Right hindlimb (tissue), 1 donor: Measurements from ENCODE around the gene DPP4.

Experiments used
- DNase-seq: peaks from one replicate; pipeline ENCODE4 v3.0.0-alpha.2; 2018

Gene DPP4

DNA sequence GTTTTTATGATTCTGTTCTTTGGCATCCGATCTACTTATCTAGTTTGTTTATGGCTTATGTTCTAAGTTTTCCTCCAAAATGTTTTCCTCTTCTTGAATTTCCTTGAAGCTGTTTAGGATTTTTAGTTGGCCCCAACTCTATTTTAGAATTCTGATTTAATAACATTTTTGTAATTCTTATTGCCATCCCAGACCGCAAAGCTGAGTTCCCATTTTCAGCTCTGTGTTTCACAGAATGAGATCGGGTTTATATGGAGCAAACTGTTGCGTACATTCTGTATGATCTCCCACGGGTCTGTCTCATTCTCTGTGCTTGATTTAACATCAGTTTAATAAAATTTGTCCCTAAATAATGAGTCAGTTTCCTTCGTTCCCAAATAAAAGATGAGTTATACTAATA, 59.3 kb downstream of the DPP4 start:
- no peak for DNase-seq

- DNase-seq, result no peak
Observed at GRCh38 chr2:162013514-162014475, 60.2 kb downstream of the DPP4 start.

DNA sequence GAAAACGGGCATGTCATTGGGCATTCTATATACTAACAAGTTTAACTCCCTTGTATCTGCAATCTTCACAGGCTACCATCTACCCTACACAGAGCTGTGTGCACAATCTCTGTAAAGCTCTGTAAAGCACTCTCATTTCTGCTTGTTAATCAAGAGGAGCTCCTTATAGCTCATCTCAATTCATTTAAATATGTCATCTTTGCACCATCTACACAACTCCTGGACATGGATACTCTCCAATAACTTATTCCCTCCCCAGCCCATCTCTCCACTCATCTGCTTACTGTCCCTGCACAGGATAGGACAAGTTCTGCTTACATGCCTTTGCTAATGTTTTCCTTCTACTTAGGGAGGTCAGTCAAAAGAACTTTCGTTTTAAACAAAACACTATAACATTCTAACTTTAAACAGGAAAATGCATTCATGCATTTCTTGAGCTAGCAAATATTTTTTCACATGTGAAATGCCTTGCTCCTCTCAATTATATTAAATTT, 61.4 kb downstream of the DPP4 start:
- DNase-seq, result no peak

- DNase-seq, result no peak
Observed at GRCh38 chr2:162011706-162012564, 62.1 kb downstream of the DPP4 start.

- DNase-seq, result no peak
Observed at GRCh38 chr2:162009543-162009942, 64.5 kb downstream of the DPP4 start.

DNA sequence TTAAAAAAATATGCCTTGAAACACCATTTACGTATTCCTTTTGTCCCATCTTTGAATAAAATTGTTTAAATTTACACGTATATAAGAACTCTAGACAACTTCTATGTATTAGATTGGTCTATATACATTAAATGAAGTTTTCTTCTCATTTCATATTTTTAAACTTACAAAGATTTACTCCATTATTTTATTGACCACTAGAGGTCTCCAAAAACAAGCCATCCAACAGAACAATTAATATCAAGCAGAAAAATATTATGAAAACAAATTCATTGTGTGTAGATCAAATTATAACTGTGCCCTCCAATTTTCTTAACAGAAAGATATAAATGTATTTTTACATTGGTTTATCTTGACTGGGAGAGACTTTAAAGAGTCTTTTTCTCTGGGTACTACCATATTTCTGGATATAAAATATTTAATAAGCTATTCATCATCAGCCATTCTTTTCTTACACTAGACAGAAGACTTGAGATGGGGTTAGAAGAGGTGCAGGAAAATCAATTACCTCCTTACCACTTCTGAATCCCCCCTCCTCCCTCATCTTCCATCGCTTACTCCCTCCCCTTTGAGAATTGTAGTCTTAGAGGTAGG, 66.5 kb downstream of the DPP4 start:
- no peak for DNase-seq

- no peak for DNase-seq
Observed at GRCh38 chr2:162006337-162006736, 67.7 kb downstream of the DPP4 start.

DNA sequence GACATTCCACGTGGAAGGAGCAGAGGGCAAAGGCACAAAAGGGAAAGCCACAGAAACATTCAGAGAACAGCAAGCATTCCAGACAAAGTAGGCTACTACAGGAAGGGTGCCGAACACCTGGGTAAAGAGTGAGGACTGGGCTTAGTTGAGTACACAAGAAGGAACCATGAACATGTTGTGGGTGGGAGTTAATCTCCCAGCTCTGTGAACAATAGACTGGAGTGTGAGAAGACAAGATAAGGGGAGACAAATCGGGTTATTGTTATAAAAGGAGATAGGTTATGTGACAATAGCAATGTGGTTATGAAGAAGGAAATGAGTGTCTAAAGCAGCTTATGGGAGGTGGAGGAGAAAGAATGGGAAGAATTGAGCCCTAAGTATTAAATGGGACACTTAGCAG, 70.0 kb downstream of the DPP4 start:
- no peak for DNase-seq

DNA sequence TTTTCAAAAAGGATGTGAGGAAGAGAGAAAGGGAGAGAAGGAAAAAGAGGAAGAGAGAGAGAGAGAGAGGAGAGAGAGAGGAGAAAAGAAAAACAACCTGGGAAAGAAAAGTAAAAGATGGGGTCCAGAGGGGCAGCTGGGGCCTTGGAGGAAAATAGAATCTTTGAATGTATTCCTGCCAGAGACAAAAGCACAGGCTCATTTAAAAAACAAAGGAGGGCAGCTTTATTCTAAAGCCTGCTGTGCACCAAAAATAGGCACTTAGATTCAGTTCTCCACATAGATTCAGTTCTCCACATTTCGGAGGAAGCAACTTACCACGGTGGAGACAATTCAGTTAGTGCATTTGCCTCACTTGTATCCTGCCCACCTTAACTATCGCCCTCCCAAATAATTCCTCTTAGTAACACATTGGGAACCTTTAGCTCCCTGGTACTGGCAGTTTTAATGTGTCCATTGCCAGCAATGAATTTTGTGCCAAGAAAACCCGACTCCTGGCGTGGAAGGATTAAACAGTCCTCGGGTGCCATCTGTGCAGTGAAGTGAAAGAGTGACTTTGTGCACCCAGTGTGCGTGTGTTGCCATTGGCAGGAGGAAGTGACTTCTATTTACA, 71.3 kb downstream of the DPP4 start:
- no peak for DNase-seq

DNA sequence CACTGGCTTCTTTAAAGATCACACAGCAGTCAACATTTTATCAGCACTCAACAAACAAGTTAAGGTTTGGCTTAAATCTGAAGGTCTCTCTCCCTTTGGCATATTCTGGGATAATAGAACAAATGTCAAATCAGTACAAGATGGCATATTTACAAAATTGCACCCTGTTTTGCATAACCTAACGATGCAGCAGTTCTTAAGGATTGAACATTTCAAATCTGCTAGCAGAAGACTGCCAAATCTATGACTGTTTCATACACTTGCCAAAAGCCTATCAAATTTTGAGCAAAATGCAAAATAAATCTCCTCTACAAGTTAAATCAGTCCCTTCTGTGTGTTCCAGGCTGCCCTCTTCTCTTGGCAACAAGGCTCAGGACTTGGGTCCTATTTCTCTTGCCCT, 73.6 kb downstream of the DPP4 start:
- no peak for DNase-seq

DNA sequence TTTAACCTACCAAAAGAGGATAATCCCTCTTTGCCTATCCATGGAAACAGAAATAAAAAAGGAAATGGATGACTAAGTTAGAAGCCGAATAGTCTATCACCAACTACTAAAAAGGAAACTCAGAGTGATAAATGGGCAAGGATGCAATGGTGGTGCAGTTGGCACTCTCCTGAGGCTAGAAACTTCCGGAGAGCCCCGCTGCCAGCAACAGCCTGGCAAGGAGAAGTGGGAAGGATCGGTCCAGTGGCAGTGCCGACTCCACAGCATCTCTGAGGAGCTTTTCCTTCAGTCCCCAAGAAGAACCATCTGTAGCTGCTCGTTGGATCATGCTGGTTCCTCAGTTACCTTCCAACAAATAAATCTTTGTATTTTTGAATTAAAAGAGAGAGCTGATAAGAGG, 74.7 kb downstream of the DPP4 start:
- DNase-seq, result no peak

DNA sequence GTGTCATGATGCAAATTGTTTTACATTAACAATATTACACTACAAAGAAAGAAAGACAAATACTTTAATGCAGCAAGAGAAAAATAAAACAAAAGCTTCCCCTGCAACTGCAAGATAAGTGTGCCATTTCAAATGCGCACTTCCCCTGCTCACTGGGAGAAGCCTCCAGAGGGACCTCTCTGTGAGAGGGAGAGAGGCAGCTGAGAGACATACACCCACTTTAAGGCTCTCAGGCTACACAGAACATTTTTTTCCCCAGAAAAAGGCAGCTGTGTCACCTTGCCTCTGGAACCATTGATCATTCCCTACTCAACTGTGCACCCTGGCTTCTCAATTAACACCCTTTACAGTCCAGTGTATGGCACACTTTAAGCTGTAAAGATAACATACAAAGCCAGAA, 75.2 kb downstream of the DPP4 start:
- no peak for DNase-seq

DNA sequence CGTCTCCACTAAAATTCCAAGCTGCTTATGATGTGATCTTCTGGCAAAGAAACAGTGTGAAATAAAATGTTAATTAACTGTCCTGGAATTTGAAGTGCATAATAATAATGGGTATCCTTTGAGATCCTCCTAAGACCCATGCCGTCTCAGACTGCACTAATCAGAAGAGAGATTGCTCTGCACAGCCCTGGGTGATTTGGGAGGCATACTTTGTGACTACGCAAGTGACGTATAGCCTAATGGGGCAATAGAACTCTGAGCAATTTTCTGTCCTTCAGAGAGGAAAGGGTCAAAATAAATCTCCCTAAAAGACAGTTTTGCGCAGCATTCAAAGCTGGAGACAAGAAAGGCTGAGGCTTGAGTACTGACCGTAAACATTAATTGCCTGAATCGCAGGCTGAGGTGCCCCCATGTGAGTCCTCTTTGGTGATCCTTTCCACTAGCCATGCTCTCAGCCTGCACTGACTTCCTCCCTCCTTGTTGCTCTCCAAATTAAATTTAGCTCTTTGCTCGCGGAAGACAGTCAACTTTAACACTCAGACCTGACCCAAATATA, 76.0 kb downstream of the DPP4 start:
- no peak for DNase-seq

GRCh38 chr2:161995553-161996016, 78.4 kb downstream of the DPP4 start:
- DNase-seq, result peak; percentile 26

DNA sequence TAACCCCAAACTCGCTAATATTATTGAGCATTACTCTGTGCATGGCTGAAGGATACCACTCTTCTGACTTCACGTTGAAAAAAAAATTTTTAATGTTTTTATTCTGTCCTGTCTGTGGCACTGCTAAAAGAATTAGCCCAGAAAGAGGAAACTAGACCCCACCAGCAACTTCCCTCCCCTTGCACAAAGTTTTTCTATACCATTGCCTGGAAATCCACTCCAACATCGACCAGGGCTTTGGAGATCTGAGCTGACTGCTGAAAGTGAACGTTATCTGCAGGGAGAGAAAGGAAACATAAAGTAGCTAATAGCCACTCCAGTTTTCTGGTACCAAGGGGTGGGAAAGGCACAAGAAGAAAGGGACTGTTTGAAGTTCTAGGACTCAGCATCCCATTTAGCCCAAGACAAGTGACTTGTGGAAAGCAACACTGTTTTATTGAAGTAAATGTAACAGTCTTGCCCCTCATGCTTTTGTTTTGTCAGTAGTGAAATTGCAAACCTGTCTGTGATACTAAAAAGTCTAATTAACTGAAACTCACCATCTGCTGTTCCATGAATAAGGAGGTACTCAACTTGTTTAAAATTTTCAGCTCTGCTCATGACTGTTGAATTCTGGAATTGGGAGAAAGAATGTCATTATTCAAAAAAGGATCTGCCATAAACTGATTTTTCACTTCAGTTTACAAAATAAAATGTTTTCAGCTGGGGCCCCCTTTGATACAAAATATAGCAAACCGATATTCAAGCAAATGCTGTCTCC, 79.1 kb downstream of the DPP4 start:
- no peak for DNase-seq

- no peak for DNase-seq
Observed at GRCh38 chr2:161992531-161992930, 81.5 kb downstream of the DPP4 start.

- no peak for DNase-seq
Observed at GRCh38 chr2:161991991-161992390, 82.0 kb downstream of the DPP4 start.

DNA sequence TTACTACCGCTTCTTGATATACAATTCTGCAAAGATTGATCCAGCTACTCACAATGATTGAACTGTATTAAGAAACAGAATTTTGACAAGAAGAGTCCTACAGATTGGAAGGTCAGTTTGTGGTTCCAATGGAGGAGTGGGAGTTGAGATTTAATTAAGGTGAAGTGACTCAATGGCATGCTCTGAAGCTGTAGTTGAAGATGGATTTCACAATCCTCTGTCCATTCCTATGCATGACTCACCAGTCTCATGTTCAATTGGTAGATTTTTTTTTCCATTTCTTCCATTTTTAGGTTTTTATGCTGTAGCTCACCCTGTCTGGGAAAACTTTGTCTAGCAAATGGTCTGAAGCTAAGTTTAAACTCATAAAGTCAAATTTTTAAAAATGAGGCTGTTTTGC, 83.3 kb downstream of the DPP4 start:
- DNase-seq, result no peak

- DNase-seq, result no peak
Observed at GRCh38 chr2:161990036-161990435, 84.0 kb downstream of the DPP4 start.

DNA sequence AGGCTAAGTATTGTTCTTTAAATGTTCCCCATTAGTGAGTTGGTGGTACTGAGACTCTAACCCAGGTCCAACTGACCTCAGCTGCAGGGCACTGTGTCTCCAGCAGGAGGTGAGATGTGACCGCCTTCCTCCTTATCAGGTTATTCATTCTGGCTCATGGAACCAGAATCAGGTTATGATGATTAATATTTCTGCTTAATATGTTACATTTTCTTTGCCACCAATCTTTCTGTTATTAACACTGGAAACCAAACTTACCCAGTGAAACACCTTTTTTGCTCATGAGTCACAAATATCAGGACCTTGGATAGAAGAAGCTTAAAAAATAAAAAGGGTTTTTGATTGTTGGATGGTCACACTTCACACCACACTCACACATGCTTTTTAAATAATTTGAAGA, 85.4 kb downstream of the DPP4 start:
- no peak for DNase-seq

- DNase-seq, result no peak
Observed at GRCh38 chr2:161987311-161987710, 86.7 kb downstream of the DPP4 start.

GRCh38 chr2:161983866-161984265, 90.1 kb downstream of the DPP4 start:
- no peak for DNase-seq
